GM12864 (cell line): ENCODE measurements around the gene NSMCE4A.
"Not testable (repeated sequence)": the region's sequence is repeated elsewhere in the genome, so short reads cannot be mapped to it uniquely, and the experiment has no call there.

Experiments
- DNase-seq: peaks from one replicate; pipeline ENCODE4 v3.0.0-alpha.2; 2011; ENCODE audit warnings: low read depth
- H3K4me3 ChIP-seq: 2 replicates; pipeline ENCODE4 v1.5.1; 2011; ENCODE audit warnings: mild to moderate bottlenecking, low read depth, low read length, control low read depth
- TF ChIP-seq, protein P1 (sequence below): IDR thresholded peaks from 2 replicates; pipeline ENCODE4 v1.5.1; 2011; ENCODE audit warnings: low read depth, mild to moderate bottlenecking, moderate library complexity, low read length, control low read depth, inconsistent platforms; ENCODE audit errors: missing control alignments

The NSMCE4A gene

DNA sequence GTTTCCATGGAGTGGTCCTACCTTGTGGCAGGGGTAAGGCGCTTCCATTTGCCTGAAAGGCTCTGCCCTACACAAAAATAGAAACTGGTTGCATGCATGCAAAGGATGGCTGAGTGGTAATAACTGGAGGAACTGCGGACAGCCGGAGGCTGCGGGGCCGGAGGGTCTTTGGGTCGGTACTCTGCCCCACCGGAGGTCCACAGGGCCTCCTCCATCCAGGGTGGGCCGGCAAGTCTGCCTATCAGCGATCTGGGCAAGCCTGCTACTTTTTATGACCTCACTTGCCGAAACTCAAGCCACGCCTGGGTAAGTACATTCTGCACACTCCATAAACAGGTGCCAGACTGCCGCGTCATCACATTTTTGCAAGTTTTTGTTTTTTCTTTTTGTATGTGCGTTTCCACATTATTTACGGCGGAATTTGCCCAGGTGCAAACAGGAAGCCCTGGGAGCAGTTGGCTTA, 44.0 kb upstream of the NSMCE4A start:
- TF ChIP-seq, protein P1, sequence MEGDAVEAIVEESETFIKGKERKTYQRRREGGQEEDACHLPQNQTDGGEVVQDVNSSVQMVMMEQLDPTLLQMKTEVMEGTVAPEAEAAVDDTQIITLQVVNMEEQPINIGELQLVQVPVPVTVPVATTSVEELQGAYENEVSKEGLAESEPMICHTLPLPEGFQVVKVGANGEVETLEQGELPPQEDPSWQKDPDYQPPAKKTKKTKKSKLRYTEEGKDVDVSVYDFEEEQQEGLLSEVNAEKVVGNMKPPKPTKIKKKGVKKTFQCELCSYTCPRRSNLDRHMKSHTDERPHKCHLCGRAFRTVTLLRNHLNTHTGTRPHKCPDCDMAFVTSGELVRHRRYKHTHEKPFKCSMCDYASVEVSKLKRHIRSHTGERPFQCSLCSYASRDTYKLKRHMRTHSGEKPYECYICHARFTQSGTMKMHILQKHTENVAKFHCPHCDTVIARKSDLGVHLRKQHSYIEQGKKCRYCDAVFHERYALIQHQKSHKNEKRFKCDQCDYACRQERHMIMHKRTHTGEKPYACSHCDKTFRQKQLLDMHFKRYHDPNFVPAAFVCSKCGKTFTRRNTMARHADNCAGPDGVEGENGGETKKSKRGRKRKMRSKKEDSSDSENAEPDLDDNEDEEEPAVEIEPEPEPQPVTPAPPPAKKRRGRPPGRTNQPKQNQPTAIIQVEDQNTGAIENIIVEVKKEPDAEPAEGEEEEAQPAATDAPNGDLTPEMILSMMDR = no peak
- no peak for DNase-seq
- H3K4me3 ChIP-seq = no peak overlapping the region

DNA sequence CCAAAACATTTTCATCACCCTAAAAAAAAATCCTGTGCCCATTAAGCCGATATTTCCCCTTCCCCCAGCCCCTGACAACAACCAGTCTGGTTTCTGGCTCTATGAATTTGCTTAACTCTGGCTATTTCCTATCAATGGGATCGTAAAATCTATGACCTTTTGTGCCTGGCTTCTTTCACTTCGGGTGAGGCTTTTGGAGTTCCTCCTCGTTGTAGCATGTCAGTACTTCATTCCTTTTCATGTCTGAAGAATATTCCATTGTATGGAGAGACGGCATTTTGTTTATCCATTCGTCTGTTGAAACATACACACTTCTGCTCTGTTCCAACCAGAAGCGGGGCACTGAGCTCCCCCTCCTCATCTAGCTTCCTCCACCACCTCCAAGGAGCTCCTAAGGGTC, 43.5 kb upstream of the NSMCE4A start:
- no peak for DNase-seq
- H3K4me3 ChIP-seq = no peak overlapping the region
- TF ChIP-seq, protein P1 = no peak

DNA sequence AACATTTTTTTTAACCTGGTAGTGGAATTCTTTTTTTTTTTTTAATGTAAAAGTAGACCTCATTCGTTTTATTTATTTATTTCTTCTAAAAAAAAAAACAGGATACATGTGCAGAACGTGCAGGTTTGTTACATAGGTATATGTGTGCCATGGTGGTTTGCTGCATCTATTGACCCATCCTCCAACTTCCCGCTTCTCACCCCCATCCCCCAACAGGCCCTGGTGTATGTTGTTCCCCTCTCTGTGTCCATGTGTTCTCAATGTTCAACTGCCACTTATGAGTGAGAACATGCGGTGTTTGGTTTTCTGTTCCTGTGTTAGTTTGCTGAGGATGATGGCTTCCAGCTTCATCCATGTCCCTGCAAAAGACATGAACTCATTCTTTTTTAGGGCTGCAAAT, 42.9 kb upstream of the NSMCE4A start:
- DNase-seq, H3K4me3 ChIP-seq: not testable (repeated sequence)

DNA sequence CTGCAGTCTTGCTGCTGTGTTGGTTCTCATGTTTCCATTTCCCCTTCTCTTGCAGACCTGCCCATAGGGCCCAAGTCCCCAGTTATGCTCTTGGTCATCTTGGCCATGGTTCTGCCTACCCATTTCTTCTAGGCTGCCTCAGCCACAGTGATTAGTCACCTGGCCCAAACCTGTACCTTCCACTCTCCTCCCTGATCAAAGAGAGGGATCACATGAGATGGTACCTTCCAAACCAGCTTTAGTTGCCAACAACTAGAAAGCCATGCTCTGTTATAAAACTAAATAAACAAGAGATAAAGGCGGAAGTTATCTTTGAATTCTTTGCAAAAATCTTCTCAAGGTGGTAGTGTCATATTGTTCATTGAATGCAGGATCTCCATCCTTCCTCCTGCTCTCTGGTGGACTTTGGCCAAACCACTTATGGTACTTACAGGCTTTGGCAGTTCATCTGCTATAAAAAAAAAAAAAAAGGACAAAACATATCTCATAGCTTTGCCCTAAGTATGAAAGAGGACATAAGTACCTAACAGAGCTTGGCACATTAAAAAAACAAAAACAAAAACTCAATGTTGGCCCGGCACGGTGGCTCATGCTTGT, 39.7 kb upstream of the NSMCE4A start:
- TF ChIP-seq, protein P1 = no peak
- H3K4me3 ChIP-seq = no peak overlapping the region
- no peak for DNase-seq

DNA sequence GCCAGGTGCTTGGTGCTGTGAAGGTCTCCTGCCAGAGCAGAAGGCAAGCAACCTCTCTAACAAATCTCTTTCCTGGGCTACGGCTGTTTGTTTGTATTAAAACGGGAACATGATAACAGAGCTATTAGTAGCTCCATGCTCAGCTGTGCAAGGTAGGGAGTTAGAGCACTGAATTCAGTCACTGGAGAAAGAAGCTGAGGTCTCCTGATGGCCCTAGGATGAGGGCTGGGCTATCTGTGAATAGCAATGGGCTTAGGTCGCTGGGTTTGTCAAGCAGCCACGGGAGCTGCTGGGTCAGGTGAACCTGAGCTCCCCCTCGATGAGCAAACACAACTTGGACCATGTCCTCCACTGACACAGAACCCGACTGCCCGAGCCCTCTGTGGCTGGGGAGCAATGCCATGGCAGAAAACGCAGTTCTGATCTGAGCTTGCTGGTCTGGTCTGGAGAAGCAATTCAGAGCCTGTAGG, 38.3 kb upstream of the NSMCE4A start:
- DNase-seq = no peak
- TF ChIP-seq, protein P1 = no peak
- H3K4me3 ChIP-seq = no peak overlapping the region

DNA sequence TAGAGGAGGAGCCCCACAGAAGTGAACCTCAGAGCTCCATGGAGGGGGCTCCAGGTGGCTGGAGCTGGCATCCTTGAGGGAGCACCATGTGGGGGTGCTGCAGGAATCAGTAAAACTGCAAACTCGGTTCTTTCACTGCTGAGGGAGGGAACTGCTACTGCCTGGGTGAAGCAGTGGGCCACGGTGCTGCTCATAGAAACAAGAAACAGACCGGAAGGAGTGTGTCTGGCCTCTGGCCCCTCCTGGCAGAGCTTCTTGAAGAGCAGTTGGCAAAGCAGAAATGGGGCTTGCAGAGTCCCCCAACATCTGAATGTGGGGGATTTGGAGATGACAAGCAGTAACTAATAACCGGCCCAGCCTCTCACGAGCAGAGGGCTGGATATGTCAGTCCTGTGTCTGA, 37.7 kb upstream of the NSMCE4A start:
- TF ChIP-seq, protein P1 = no peak
- H3K4me3 ChIP-seq = no peak overlapping the region

DNA sequence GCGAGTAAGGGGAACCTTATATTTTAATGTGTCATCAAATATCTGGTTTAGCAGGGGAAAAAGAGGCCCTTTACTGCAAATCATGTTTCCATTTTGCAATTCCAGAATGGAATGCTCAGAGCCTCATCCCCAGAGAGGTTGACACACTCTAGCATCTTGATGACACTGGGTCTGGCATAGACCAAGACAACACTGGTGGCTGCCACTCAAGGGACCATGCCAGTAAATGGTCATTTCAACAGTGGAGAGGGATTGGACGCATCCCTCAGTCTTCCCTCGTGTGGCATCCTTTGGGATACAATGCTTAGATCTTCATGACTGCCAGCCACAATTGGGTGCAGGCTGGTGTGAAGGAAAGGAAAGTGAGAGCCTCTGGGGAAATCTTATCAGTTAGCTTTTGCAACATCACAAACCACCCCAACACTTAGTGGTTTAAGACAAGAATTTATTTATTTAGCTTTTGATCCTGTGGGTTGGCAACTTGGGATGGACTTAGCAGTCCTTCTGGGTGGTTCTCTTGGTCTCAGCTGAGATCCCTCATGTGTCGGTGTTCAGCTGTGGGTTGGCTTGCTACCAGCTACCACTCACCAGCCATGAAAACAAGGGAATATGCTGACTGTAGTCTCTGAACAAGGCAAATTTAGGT, 35.5 kb upstream of the NSMCE4A start:
- TF ChIP-seq, protein P1 = no peak
- DNase-seq = no peak
- H3K4me3 ChIP-seq = no peak overlapping the region

More for the DNA sequence above, 37.7 kb upstream of the NSMCE4A start:
- no peak for DNase-seq
